Measurements from ENCODE around the gene WDR87. TPM values are rescaled to one million over a fixed set of nuclear protein-coding genes. Genes with fewer than 3 reads are reported as not detected.

Gene WDR87
- total and polyA plus RNA-seq, 2 of the 4 experiments (the other 2 are of a cell fraction) = not detected

- no peak for ATAC-seq (ENCODE audit: low read depth)
- H3K4me3 ChIP-seq (ENCODE audit: insufficient read depth, low read depth, low read length) = no peak overlapping the region
- BruUV-seq (replicated peaks) = no TSS peak
- dilution Hi-C loops (cut with HindIII; ENCODE audit: low sequenced_read_pairs, unreplicated experiment) (no loop called here), in situ Hi-C loops (cut with MboI; ENCODE audit: low sequenced_read_pairs) (no loop called here), intact Hi-C loops (cut with micrococcal nuclease) (no loop called here)
- H2AK5ac ChIP-seq (ENCODE audit: low read depth, low read length) = no peak overlapping the region
- CTCF ChIA-PET = no interaction called here
- H3K27ac ChIP-seq (ENCODE audit: insufficient read depth, low read length) = no peak overlapping the region
- no peaks in the 10 kb centered on the region for H3K27me3 ChIP-seq (ENCODE audit: control insufficient read depth, insufficient read depth, low read length)
- H3K4me1 ChIP-seq (ENCODE audit: control insufficient read depth, insufficient read depth, low read length) = no peaks in the 10 kb centered on the region
- POLR2A ChIA-PET (ENCODE audit: unreplicated experiment) = no interaction called here
- no peak overlapping the region for H4K5ac ChIP-seq (ENCODE audit: low read depth, low read length)
- H2BK5ac ChIP-seq (ENCODE audit: low read depth, low read length, poor library complexity, severe bottlenecking) = no peak overlapping the region
- no peaks in the 10 kb centered on the region; the same call in 1 of the 2 replicates for H3K9me3 ChIP-seq (ENCODE audit: control insufficient read depth, insufficient read depth, low read length)
- no peaks in the 10 kb centered on the region for H3K36me3 ChIP-seq (ENCODE audit: control insufficient read depth, insufficient read depth, low read length)
- H3K9ac ChIP-seq (ENCODE audit: low read depth, low read length) = no peak overlapping the region
- no peak overlapping the region for H2BK20ac ChIP-seq (ENCODE audit: low read depth, low read length)
- no peak overlapping the region for H3K18ac ChIP-seq (ENCODE audit: low read depth, low read length)
- WGBS, 2 experiments (ENCODE audit: extremely low coverage in 2 of 2, insufficient read length in 1 of 2) = 10% methylated on average over 2 of the region's 2 CpGs; no CpG with 5 or more reads in 1 of the 2 experiments
- H3K4me2 ChIP-seq (ENCODE audit: low read depth, low read length) = no peak overlapping the region
- no peak overlapping the region for H4K8ac ChIP-seq (ENCODE audit: low read depth in 2 of 2, low read length in 2 of 2)
- no peak overlapping the region for H3K23ac ChIP-seq (ENCODE audit: low read depth, low read length)
- H2AFZ ChIP-seq (replicated peaks; ENCODE audit: low read length, poor library complexity) = no peak overlapping the region
- H4K20me1 ChIP-seq (ENCODE audit: insufficient read depth, low read length) = no peaks in the 10 kb centered on the region
- no peak overlapping the region for H2AK9ac ChIP-seq (replicated peaks; ENCODE audit: low read depth, low read length, poor library complexity)
- TF ChIP-seq CTCF (conservative IDR thresholded peaks at IDR 0.05; ENCODE audit: low read depth, low read length) (no peak), RAD21 (IDR thresholded peaks at IDR 0.05; ENCODE audit: low read length) (no peak), MXI1 (IDR thresholded peaks at IDR 0.05; ENCODE audit: borderline replicate concordance, low read depth, low read length) (no peak), RCOR1 (IDR thresholded peaks at IDR 0.05; ENCODE audit: insufficient replicate concordance, low read length) (no peak), POLR2A (IDR thresholded peaks at IDR 0.05; ENCODE audit: low read depth, low read length) (no peak), NFE2L2 (IDR thresholded peaks at IDR 0.05; ENCODE audit: low read depth, low read length) (no peak), SMC3 (IDR thresholded peaks at IDR 0.05; ENCODE audit: low read depth, low read length) (no peak), CHD1 (IDR thresholded peaks at IDR 0.05; ENCODE audit: low read depth, low read length) (no peak), USF2 (IDR thresholded peaks at IDR 0.05; ENCODE audit: low read depth, low read length) (no peak), MAFK (IDR thresholded peaks at IDR 0.05; ENCODE audit: low read depth, low read length) (no peak), RFX5 (IDR thresholded peaks at IDR 0.05; ENCODE audit: low read depth, low read length) (no peak)
- no peak overlapping the region for H3K4ac ChIP-seq (ENCODE audit: low read depth, low read length)
- no peak for DNase-seq
- no peaks in the 10 kb centered on the region for H3K9me1 ChIP-seq (ENCODE audit: insufficient read depth, low read length)
- H3K56ac ChIP-seq (ENCODE audit: extremely low read depth, insufficient read depth, low read length) = no peak overlapping the region
- H2BK15ac ChIP-seq (ENCODE audit: low read depth, low read length) = no peak overlapping the region
- no peak overlapping the region for H3K14ac ChIP-seq (replicated peaks; ENCODE audit: low read depth, low read length)
- H4K91ac ChIP-seq (ENCODE audit: insufficient read depth, low read depth, low read length) = no peak overlapping the region
- no peaks in the 10 kb centered on the region for H3K79me1 ChIP-seq (ENCODE audit: low read depth in 1 of 2, low read length in 2 of 2)
- no peak overlapping the region for H2BK120ac ChIP-seq (ENCODE audit: low read depth, low read length)
Measured at GRCh38 chr19:37876032-37876431, 30.4 kb downstream of the WDR87 start.

All from IMR-90 (cell line).